GM12872 (cell line): ENCODE measurements around the gene PRDX2.

ENCODE experiments used
- TF ChIP-seq, protein P1 (sequence below): IDR thresholded peaks from 3 replicates; pipeline ENCODE4 v1.5.1; 2011; ENCODE audit warnings: low read depth, mild to moderate bottlenecking, low read length, moderate library complexity; ENCODE audit not compliant: insufficient read depth

PRDX2 gene

GRCh38 chr19:12757544-12758274 lies 43.9 kb downstream of the PRDX2 start:
- TF ChIP-seq, protein P1, sequence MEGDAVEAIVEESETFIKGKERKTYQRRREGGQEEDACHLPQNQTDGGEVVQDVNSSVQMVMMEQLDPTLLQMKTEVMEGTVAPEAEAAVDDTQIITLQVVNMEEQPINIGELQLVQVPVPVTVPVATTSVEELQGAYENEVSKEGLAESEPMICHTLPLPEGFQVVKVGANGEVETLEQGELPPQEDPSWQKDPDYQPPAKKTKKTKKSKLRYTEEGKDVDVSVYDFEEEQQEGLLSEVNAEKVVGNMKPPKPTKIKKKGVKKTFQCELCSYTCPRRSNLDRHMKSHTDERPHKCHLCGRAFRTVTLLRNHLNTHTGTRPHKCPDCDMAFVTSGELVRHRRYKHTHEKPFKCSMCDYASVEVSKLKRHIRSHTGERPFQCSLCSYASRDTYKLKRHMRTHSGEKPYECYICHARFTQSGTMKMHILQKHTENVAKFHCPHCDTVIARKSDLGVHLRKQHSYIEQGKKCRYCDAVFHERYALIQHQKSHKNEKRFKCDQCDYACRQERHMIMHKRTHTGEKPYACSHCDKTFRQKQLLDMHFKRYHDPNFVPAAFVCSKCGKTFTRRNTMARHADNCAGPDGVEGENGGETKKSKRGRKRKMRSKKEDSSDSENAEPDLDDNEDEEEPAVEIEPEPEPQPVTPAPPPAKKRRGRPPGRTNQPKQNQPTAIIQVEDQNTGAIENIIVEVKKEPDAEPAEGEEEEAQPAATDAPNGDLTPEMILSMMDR: peak; percentile 97

- TF ChIP-seq, protein P1: no peak
These were observed 45.3 kb downstream of the PRDX2 start for GRCh38 chr19:12756150-12756883.

- TF ChIP-seq, protein P1: no peak
These were observed 47.0 kb downstream of the PRDX2 start for GRCh38 chr19:12754465-12755196.

DNA sequence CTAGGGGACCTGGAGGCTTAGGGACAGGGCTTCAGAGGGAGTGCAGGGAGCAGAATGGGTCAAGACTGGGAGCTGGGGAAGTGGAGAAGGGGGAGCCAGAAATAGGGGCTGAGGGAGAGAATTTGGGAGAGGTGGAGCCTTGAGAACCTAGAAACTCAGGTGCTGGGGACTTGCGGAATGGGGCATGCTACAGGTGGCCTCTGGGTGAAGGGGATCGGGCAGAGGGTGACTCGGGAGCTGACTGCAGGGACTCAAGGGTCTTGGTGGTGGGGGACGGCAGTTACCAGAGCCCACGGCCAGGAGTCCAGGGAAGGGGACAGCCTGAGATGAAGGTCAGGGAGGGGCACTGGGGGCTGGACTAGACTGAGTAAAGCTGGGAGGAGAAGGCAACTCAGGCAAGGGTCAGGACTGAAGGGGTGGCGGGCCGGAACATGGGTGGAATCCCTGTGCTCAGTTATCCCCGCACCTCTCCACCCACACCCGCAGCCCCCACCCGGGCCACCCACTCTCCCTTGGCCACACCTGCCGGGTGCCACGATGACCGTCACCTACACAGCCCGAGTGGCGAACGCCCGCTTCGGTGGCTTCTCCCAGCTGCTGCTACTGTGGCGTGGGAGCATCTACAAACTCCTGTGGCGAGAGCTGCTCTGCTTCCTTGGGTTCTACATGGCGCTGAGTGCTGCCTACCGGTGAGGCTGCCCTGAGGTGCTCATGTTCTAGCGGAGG lies 49.4 kb downstream of the PRDX2 start:
- TF ChIP-seq, protein P1: no peak

- TF ChIP-seq, protein P1: no peak
These were observed 50.0 kb downstream of the PRDX2 start, which contains the start of gene BEST2 for GRCh38 chr19:12751635-12752034. TSS of gene BEST2 (plus strand) at chr19:12751791. CDS start at chr19:12752593, 802 bp downstream.

DNA sequence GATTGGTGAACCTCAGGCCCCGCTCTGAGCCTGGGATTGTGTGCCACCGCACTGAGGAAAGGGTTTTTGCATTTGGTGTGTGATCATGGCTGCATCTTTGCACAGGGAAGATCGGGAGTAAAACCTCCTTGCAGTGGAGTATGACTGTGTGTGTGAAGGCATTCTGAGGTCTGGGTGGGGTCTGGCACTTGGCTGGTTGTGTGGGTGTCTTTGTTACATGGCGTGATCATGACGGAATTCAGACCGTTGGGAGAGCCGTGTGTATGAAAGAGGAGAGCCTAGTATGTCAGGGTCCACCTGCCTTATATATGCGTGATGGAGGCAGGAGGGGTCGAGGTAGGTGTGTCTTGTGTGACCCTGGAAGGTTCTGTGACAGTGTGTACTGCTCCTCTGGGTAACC lies 50.7 kb downstream of the PRDX2 start:
- TF ChIP-seq, protein P1: no peak
